ENCODE results near the gene FPR3. TPM values are rescaled to one million over a fixed set of nuclear protein-coding genes. Genes with fewer than 3 reads are reported as not detected.

Gene FPR3
- polyA plus RNA-seq, 1 of the 3 experiments (the other 2 are of a cell fraction): 0.02 TPM

DNA sequence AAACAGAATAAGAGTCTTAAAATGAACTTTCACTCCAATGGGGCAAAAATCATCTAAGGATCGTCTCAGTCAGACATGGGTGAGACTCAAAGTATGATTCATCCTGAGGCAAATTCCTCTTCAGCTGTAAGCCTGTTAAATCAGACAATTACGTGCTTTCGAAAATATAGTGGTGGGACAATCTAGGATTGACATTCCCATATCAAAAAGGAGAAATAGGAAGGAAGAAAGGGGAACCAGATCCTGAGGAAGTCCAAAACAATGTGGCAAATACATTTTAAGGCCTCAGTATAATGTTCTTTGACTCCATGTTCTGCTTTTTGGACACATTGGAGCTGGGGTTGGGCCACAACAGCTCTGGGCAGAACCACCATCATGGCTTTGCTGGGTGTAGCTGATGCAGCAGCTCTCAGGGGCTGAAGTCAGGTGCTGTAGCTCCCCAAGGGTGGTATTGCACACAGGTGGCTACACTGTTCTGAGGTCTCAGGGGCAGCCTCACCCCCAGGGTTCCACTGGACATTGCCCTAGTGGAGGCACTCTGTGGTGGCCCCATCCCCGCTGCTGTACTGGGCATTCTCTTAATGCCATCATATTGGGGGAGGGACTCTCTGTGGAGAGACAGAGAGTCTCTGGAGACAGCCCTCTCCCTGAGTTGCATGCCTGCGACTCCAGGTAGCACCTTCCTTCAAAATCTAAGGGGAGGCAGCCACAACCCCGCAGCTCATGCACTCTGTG, 5.7 kb upstream of the FPR3 start:
- no peak for DNase-seq
- H4K20me1 ChIP-seq (ENCODE audit: insufficient read depth): no peaks in the 10 kb centered on the region
- no peaks in the 10 kb centered on the region for H3K36me3 ChIP-seq (replicated peaks in 1 of 2; ENCODE audit: control insufficient read depth in 1 of 2, insufficient read depth in 2 of 2, low read length in 1 of 2)
- TF ChIP-seq TEAD4 (IDR thresholded peaks at IDR 0.05; ENCODE audit: borderline replicate concordance, insufficient read depth) (no peak), GATA2 (CRISPR knock-in tag; IDR thresholded peaks at IDR 0.05) (no peak), RFX5 (IDR thresholded peaks at IDR 0.05; ENCODE audit: low read length) (no peak)
- TF ChIP-seq, protein P1, sequence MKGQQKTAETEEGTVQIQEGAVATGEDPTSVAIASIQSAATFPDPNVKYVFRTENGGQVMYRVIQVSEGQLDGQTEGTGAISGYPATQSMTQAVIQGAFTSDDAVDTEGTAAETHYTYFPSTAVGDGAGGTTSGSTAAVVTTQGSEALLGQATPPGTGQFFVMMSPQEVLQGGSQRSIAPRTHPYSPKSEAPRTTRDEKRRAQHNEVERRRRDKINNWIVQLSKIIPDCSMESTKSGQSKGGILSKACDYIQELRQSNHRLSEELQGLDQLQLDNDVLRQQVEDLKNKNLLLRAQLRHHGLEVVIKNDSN (IDR thresholded peaks at IDR 0.05; ENCODE audit: borderline replicate concordance, low read depth): no peak
- TF ChIP-seq, protein P2, sequence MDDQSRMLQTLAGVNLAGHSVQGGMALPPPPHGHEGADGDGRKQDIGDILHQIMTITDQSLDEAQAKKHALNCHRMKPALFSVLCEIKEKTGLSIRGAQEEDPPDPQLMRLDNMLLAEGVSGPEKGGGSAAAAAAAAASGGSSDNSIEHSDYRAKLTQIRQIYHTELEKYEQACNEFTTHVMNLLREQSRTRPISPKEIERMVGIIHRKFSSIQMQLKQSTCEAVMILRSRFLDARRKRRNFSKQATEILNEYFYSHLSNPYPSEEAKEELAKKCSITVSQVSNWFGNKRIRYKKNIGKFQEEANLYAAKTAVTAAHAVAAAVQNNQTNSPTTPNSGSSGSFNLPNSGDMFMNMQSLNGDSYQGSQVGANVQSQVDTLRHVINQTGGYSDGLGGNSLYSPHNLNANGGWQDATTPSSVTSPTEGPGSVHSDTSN (IDR thresholded peaks at IDR 0.05): no peak
- no peaks in the 10 kb centered on the region for H3K79me2 ChIP-seq (ENCODE audit: insufficient read depth)
- no peaks in the 10 kb centered on the region for H3K9me3 ChIP-seq
- CTCF ChIA-PET: interaction anchor here (1.8 kb wide), 1 partner anchor 11 kb away, joined by 6 read pairs; no protein-coding TSS in a partner anchor
- 0 out of 2 replicates have a peak overlapping the region, but pooled peaks have one; percentile 13 for H3K4me2 ChIP-seq
- H3K27ac ChIP-seq (ENCODE audit: low read depth in 2 of 2, low read length in 1 of 2): peak overlapping the region in 1 of 2 experiments; percentile 70; a peak in 2 of 4 replicates
- H3K4me1 ChIP-seq (ENCODE audit: control insufficient read depth in 1 of 2, insufficient read depth in 2 of 2, low read depth in 1 of 2, low read length in 1 of 2): peaks cover 0 to 25% of the 10 kb centered on the region in 2 experiments; a peak in 1 of 4 replicates
- POLR2A ChIA-PET: no interaction called here
- H3F3A ChIP-seq (replicated peaks; ENCODE audit: insufficient read depth): peaks cover 35% of the 10 kb centered on the region
- peak overlapping the region; percentile 31; the same call in 1 of the 2 replicates for H3K9ac ChIP-seq
- H2AFZ ChIP-seq (ENCODE audit: low read depth): no peak overlapping the region; the same call in 1 of the 2 replicates
- H3K4me3 ChIP-seq (ENCODE audit: low read depth in 2 of 2, low read length in 1 of 2): no peak overlapping the region
- no peaks in the 10 kb centered on the region for H3K9me2 ChIP-seq
- no peaks in the 10 kb centered on the region for H3K27me3 ChIP-seq (ENCODE audit: insufficient read depth)
- WGBS (ENCODE audit: low lambda C conversion rate): under 1% methylated on average over 5 of the region's 6 CpGs

DNA sequence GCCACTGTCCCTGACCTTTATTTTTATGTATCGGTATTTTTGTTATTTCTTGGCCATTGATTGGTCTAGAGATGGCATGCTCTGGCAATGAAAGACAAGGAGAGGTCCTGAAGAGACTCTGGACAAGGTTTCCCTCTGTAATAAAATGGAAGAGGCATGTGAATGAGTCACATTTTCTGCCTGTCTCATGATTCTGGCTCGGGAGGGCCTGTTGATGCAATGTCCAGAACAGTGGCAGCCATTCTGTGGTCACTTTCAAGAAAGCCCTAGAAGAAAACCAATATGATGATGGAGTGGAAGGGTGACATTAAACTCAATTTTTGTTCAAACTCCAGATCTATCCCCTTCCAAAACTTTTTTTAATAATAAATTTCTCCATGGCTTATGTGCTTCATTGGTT, 2.0 kb upstream of the FPR3 start:
- POLR2A ChIA-PET: no interaction called here
- Histone ChIP-seq H3K27me3 (ENCODE audit: insufficient read depth) (no peaks in the 10 kb centered on the region), H3K79me2 (ENCODE audit: insufficient read depth) (no peaks in the 10 kb centered on the region; the same call in 1 of the 2 replicates), H3K4me1 (ENCODE audit: control insufficient read depth in 1 of 2, insufficient read depth in 2 of 2, low read depth in 1 of 2, low read length in 1 of 2) (peaks cover 0 to 25% of the 10 kb centered on the region in 2 experiments; a peak in 1 of 4 replicates), H2AFZ (ENCODE audit: low read depth) (no peak overlapping the region), H3K9me3 (no peaks in the 10 kb centered on the region), H3K9ac (no peak overlapping the region), H3K4me3 (ENCODE audit: low read depth in 2 of 2, low read length in 1 of 2) (no peak overlapping the region), H3K9me2 (no peaks in the 10 kb centered on the region), H4K20me1 (ENCODE audit: insufficient read depth) (no peaks in the 10 kb centered on the region), H3K27ac (ENCODE audit: low read depth in 2 of 2, low read length in 1 of 2) (no peak overlapping the region), H3F3A (replicated peaks; ENCODE audit: insufficient read depth) (peaks cover 22% of the 10 kb centered on the region), H3K36me3 (replicated peaks in 1 of 2; ENCODE audit: control insufficient read depth in 1 of 2, insufficient read depth in 2 of 2, low read length in 1 of 2) (no peaks in the 10 kb centered on the region), H3K4me2 (no peak overlapping the region)
- 0% methylated on average over 2 of the region's 2 CpGs for WGBS (ENCODE audit: low lambda C conversion rate)
- TF ChIP-seq, protein P3, sequence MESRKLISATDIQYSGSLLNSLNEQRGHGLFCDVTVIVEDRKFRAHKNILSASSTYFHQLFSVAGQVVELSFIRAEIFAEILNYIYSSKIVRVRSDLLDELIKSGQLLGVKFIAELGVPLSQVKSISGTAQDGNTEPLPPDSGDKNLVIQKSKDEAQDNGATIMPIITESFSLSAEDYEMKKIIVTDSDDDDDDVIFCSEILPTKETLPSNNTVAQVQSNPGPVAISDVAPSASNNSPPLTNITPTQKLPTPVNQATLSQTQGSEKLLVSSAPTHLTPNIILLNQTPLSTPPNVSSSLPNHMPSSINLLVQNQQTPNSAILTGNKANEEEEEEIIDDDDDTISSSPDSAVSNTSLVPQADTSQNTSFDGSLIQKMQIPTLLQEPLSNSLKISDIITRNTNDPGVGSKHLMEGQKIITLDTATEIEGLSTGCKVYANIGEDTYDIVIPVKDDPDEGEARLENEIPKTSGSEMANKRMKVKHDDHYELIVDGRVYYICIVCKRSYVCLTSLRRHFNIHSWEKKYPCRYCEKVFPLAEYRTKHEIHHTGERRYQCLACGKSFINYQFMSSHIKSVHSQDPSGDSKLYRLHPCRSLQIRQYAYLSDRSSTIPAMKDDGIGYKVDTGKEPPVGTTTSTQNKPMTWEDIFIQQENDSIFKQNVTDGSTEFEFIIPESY (IDR thresholded peaks at IDR 0.05; ENCODE audit: borderline replicate concordance, low read depth): no peak
- TF ChIP-seq EZH2phosphoT487 (IDR thresholded peaks at IDR 0.05; ENCODE audit: borderline replicate concordance, low read depth): no peak
- TF ChIP-seq, protein P4, sequence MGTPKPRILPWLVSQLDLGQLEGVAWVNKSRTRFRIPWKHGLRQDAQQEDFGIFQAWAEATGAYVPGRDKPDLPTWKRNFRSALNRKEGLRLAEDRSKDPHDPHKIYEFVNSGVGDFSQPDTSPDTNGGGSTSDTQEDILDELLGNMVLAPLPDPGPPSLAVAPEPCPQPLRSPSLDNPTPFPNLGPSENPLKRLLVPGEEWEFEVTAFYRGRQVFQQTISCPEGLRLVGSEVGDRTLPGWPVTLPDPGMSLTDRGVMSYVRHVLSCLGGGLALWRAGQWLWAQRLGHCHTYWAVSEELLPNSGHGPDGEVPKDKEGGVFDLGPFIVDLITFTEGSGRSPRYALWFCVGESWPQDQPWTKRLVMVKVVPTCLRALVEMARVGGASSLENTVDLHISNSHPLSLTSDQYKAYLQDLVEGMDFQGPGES (IDR thresholded peaks at IDR 0.05; ENCODE audit: low read depth, low read length): no peak
- TF ChIP-seq RCOR1 (IDR thresholded peaks at IDR 0.05; ENCODE audit: low read length): no peak
- no peak for TF ChIP-seq RXRA (IDR thresholded peaks at IDR 0.05; ENCODE audit: borderline replicate concordance, low read depth)
- TF ChIP-seq CHD2 (IDR thresholded peaks at IDR 0.05; ENCODE audit: low read length, partially characterized antibody): no peak
- no peak for TF ChIP-seq MXI1 (IDR thresholded peaks at IDR 0.05; ENCODE audit: low read depth, low read length)
- CTCF ChIA-PET: interaction anchor here (2.0 kb wide), 1 partner anchor 15 kb away, joined by 6 read pairs; no protein-coding TSS in a partner anchor
- no peak for DNase-seq

Measured in SK-N-SH (cell line).